Aorta (tissue), 5 donors: Measurements from ENCODE around the gene ERCC1. TPM values are rescaled to one million over a fixed set of nuclear protein-coding genes. Genes with fewer than 3 reads are reported as not detected.

Experiments
- ATAC-seq: fragments of 200-7000 bp; cut with Tn5 transposase; one replicate; pipeline ENCODE4 v1.9.1; 2022; ENCODE audit warnings: moderate library complexity; ENCODE audit not compliant: low FRiP score
- DNase-seq, 2 donors: peaks; one replicate each; pipeline ENCODE4 v3.0.0-alpha.2; 2020
- H3K27ac ChIP-seq, 2 donors: one replicate each; pipeline ENCODE4 v1.5.1; 2013; ENCODE audit warnings: low read length in 2 of 2, mild to moderate bottlenecking in 2 of 2, moderate library complexity in 2 of 2, control low read depth in 1 of 2, inconsistent platforms in 1 of 2, low read depth in 1 of 2
- H3K27me3 ChIP-seq, 2 donors: one replicate each; pipeline ENCODE4 v1.6.1; 2013; ENCODE audit warnings: control low read depth in 1 of 2, low read length in 1 of 2, mild to moderate bottlenecking in 1 of 2, moderate library complexity in 1 of 2; ENCODE audit not compliant: insufficient read depth in 2 of 2, control insufficient read depth in 1 of 2
- H3K36me3 ChIP-seq, 2 donors: one replicate each; pipeline ENCODE4 v1.6.1; 2013; ENCODE audit warnings: control low read depth in 1 of 2, low read length in 1 of 2, mild to moderate bottlenecking in 1 of 2; ENCODE audit not compliant: insufficient read depth in 2 of 2, control insufficient read depth in 1 of 2
- H3K4me1 ChIP-seq, 2 donors: one replicate each; pipeline ENCODE4 v1.6.1; 2013; ENCODE audit warnings: low read length in 2 of 2, control low read depth in 1 of 2, mild to moderate bottlenecking in 1 of 2, moderate library complexity in 1 of 2; ENCODE audit not compliant: insufficient read depth in 2 of 2, control insufficient read depth in 1 of 2
- H3K4me3 ChIP-seq, 2 donors: one replicate each; pipeline ENCODE4 v1.5.1; 2013; ENCODE audit warnings: low read length in 2 of 2, control low read depth in 1 of 2, mild to moderate bottlenecking in 1 of 2
- H3K9me3 ChIP-seq: one replicate; pipeline ENCODE4 v1.6.1; 2013; ENCODE audit warnings: mild to moderate bottlenecking, low read length; ENCODE audit not compliant: control insufficient read depth
- WGBS, 2 donors: extraction: QIAGEN DNeasy Blood & Tissue Kit; methylation state at CpG; one replicate each; pipeline ENCODE4 v1.1.7; 2013; 5-methylcytosine and 5-hydroxymethylcytosine counted together
- intact Hi-C, 2 donors: fragments of 100-400 bp; cut with DNase I; formaldehyde crosslinking; loops; one replicate each; pipeline versions ENCODE4 v1.14.2 to v1.15.0; 2022
- polyA plus RNA-seq, 2 donors: library from polyadenylated mRNA; stranded (reverse); fragments of 200-250 nt; gene quantifications; one replicate each; pipeline ENCODE4 v1.2.3, GENCODE V29; 2013
- total RNA-seq, 2 donors: library from RNA; stranded (reverse); fragmentation: NEBNext Ultra II Directional; extraction: Animal tissue kit (Norgen Biotek cat#: 25700); gene quantifications; one replicate each; pipeline ENCODE4 v1.2.1, GENCODE V29; 2021
- donor health status: healthy with polysubstance abuse.
- donor health status: Bipolar disorder and iron deficiency.
- donor health status: DM: no; HTN: no; CAD: no.
- donor health status: DM: no; HTN: no; CAD: no.
- donor health status: DM: yes; HTN: yes; CAD: no.

ERCC1 gene
- total and polyA plus RNA-seq, 4 donors = 44.5 to 81.7 (median 65.6) TPM

GRCh38 chr19:45376045-45376724, 47.5 kb downstream of the ERCC1 start:
- DNase-seq = no peak
- Histone ChIP-seq H3K36me3 (no peaks in the 10 kb centered on the region), H3K27ac (no peak overlapping the region), H3K4me1 (no peaks in the 10 kb centered on the region), H3K4me3 (no peak overlapping the region), H3K9me3 (no peaks in the 10 kb centered on the region), H3K27me3 (no peaks in the 10 kb centered on the region)
- no peak for ATAC-seq
- 43 to 51% methylated on average over 12 to 13 of the region's 13 CpGs for WGBS, 2 donors
- intact Hi-C loops = no loop called here

- no peaks in the 10 kb centered on the region for H3K36me3 ChIP-seq
- H3K27ac ChIP-seq = peak within 1 kb of the TSS in 1 of 2 donors; percentile 39
- peak within 1 kb of the TSS; percentile 39 to 87 for H3K4me3 ChIP-seq
- intact Hi-C loops = no loop called here
- no peaks in the 10 kb centered on the region for H3K4me1 ChIP-seq
- H3K27me3 ChIP-seq = no peaks in the 10 kb centered on the region
- H3K9me3 ChIP-seq = no peaks in the 10 kb centered on the region
- ATAC-seq (peak; percentile 98), DNase-seq (peak; percentile 99 to 100)
- WGBS, 2 donors = 4% methylated on average over 55 of the region's 55 CpGs
These were observed 53.1 kb downstream of the ERCC1 start, which contains the start of gene ERCC2 for GRCh38 chr19:45370410-45371204. Gene ERCC2 (minus strand): TSS chr19:45370573. CDS start chr19:45370540, 33 bp downstream.

DNA sequence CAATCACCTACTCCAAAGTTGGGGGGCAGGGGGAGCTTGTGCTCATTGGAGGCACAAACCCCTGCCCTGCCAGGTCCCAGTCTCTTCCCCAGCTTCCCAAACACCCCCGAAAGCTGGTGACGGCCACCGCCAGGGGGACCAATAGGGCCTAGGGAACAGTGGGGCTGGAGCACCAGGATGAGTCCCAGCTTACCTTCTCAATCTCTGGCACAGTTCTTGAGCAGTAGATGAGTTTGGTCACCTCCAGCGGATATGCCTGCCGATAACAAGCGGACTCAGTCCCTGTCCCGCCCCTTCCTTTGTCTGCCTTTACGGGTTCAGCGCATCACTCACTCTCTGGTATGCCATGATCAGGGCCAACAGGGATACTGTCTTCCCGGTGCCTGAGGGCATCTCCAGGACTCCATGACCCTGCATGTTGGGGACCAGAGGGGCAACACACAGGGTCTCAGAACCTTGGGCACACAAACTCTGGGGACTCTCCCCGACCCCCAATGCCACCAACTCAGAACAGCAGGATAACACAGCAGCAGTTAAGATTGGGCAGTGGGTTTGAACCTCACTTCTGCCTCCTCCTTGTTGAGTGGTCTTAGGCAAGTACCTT, 54.9 kb downstream of the ERCC1 start:
- Histone ChIP-seq H3K36me3 (no peaks in the 10 kb centered on the region), H3K9me3 (no peaks in the 10 kb centered on the region), H3K27me3 (no peaks in the 10 kb centered on the region), H3K27ac (no peak overlapping the region), H3K4me3 (no peak overlapping the region), H3K4me1 (no peaks in the 10 kb centered on the region)
- WGBS, 2 donors = 93 to 97% methylated on average over 11 of the region's 11 CpGs
- intact Hi-C loops = no loop called here
- ATAC-seq = no peak
- DNase-seq = no peak

DNA sequence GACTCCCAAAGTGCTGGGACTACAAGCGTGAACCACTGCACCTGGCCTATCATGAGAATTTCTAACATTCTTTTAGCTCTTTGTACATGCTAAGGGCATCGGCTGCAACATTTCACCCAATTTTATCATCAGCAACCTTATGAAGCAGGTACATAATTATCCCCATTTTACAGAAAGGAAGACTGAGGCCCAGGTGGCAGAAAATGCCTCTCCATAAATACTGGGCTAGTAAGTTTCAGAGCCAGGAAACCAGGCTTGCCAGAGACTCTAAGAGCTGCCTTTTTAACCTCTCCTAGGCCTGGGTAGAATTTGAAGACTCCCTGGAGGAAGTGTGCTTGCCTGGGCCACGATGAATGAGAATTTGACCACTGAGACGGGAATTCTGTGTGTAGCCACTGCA, 55.6 kb downstream of the ERCC1 start:
- ATAC-seq (no peak), DNase-seq (no peak)
- WGBS, 2 donors = 92 to 94% methylated on average over 4 of the region's 4 CpGs
- intact Hi-C loops = no loop called here
- Histone ChIP-seq H3K4me1 (no peaks in the 10 kb centered on the region), H3K27ac (no peak overlapping the region), H3K4me3 (no peak overlapping the region), H3K9me3 (no peaks in the 10 kb centered on the region), H3K27me3 (no peaks in the 10 kb centered on the region), H3K36me3 (no peaks in the 10 kb centered on the region)

DNA sequence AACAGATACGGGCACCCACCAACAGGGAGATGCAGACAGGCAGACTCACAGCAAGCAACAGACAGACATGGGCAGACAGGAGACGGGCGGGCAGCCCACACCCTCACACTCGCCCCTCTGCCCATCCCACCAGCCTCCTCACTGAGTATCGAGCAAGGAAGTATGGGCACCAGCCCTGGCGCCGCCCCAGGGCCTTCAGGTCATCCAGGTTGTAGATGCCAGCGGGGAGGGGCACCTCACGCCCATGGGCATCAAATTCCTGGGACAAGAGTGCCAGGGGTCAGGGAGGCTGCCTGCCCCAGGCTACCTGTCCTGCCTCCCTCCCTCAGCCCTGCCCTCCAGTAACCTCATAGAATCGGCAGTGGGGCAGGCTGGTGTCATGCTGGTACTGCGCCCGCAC, 59.0 kb downstream of the ERCC1 start:
- intact Hi-C loops = no loop called here
- 89% methylated on average over 12 of the region's 12 CpGs for WGBS, 2 donors
- no peaks in the 10 kb centered on the region for H3K9me3 ChIP-seq
- H3K4me1 ChIP-seq = no peaks in the 10 kb centered on the region
- no peak for ATAC-seq
- no peak for DNase-seq
- H3K27ac ChIP-seq = no peak overlapping the region
- no peaks in the 10 kb centered on the region for H3K36me3 ChIP-seq
- no peaks in the 10 kb centered on the region for H3K27me3 ChIP-seq
- H3K4me3 ChIP-seq = no peak overlapping the region

DNA sequence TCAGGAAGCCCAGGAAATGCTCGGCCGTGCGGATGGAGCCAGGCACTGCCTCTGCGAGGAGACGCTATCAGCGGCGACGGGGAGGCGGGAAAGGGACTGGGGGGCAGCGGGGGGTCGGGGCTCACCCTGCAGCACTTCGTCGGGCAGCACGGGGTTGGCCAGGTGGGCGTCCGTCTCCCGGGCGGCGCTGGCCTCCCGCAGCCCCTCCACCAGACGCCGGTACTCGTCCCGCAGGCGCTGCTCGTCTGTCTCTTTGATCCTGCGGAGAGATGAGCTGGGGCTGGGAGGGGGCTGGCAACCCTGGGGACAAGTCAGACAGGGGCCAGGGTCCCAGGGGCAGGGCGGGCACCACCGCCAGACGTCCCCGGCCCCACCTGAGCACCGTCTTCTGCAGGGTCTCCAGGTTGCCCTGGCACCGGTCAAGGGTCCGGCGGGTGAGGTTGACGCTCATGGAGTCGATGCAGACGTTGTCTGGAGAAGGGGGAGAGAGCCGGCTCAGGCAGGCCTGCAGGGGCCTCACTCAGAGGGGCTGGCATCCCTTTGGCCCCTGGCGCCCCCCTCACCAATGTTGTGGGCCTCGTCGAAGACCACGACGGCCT, 59.8 kb downstream of the ERCC1 start:
- no peaks in the 10 kb centered on the region for H3K27me3 ChIP-seq
- no peaks in the 10 kb centered on the region for H3K4me1 ChIP-seq
- H3K27ac ChIP-seq = no peak overlapping the region
- WGBS, 2 donors = 93 to 95% methylated on average over 42 to 44 of the region's 44 CpGs
- no peak overlapping the region for H3K4me3 ChIP-seq
- ATAC-seq = peak; percentile 19
- no peaks in the 10 kb centered on the region for H3K36me3 ChIP-seq
- intact Hi-C loops = no loop called here
- H3K9me3 ChIP-seq = no peaks in the 10 kb centered on the region
- no peak for DNase-seq

DNA sequence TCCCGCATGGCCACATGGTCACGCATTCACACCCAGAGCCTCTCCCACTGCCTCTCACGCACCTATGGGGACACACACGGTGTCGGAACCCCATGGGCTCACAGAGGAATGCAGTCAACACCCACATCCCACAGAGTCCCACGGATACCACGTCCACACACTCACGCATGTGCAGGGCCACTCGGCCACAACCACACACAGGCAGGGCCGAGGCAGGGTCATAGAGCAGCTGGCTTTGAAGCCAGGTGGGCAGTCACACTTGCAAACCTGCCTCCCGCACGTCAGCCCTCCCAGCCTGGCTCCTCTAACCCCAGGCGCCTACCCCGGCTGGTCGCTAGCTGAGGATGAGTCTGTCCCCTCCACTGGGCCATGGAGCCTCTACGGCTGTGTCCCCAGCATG, 61.4 kb downstream of the ERCC1 start:
- intact Hi-C loops = no loop called here
- Histone ChIP-seq H3K4me1 (no peaks in the 10 kb centered on the region), H3K9me3 (no peaks in the 10 kb centered on the region), H3K27me3 (no peaks in the 10 kb centered on the region), H3K36me3 (no peaks in the 10 kb centered on the region), H3K4me3 (no peak overlapping the region), H3K27ac (no peak overlapping the region)
- WGBS, 2 donors = 89 to 92% methylated on average over 16 of the region's 16 CpGs
- DNase-seq (no peak), ATAC-seq (no peak)

DNA sequence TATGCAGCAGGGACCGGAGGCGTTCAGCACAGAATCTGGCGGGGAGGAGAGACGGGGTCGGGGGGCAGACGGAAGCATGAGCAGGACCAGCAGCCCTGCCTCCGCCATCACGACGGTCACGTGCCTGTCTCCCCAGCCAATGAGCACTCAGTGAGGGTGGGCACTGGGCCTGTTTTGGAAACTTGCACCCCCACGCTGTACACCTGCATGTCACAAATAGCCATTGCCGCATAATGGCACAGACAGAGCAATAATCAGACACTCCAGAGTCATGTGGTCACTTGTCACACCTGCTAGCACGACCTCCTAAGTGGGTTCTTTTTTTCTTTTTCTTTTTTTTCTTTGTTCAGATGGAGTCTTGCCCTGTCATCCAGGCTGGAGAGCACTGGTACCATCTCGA, 62.1 kb downstream of the ERCC1 start:
- H3K4me1 ChIP-seq = no peaks in the 10 kb centered on the region
- no peaks in the 10 kb centered on the region for H3K36me3 ChIP-seq
- H3K27me3 ChIP-seq = no peaks in the 10 kb centered on the region
- ATAC-seq = no peak
- intact Hi-C loops = no loop called here
- no peak overlapping the region for H3K27ac ChIP-seq
- WGBS, 2 donors = 93% methylated on average over 14 of the region's 14 CpGs
- DNase-seq = no peak
- no peak overlapping the region for H3K4me3 ChIP-seq
- H3K9me3 ChIP-seq = no peaks in the 10 kb centered on the region
